SJSA1 (cell line): Measurements from ENCODE around the gene BBS9. TPM values are rescaled to one million over a fixed set of nuclear protein-coding genes. Genes with fewer than 3 reads are reported as not detected.

Experiments
- DNase-seq, 2 experiments: peaks; one replicate each; pipeline ENCODE4 v3.0.0-alpha.2; 2015 to 2020; ENCODE audit warnings: low spot score in 2 of 2, low read depth in 1 of 2
- H3K27ac ChIP-seq: fragments of 250-450 bp; sonication (Bioruptor Pico); 2 replicates; pipeline ENCODE4 v1.5.1; 2020; ENCODE audit warnings: mild to moderate bottlenecking, moderate library complexity
- H3K27me3 ChIP-seq: fragments of 250-450 bp; sonication (Bioruptor Pico); replicated peaks from 2 replicates; pipeline ENCODE4 v1.5.1; 2020; ENCODE audit warnings: mild to moderate bottlenecking, moderate library complexity
- H3K36me3 ChIP-seq: fragments of 250-450 bp; sonication (Bioruptor Pico); 2 replicates; pipeline ENCODE4 v1.5.1; 2020; ENCODE audit warnings: mild to moderate bottlenecking
- H3K4me1 ChIP-seq: fragments of 250-450 bp; sonication (Bioruptor Pico); replicated peaks from 2 replicates; pipeline ENCODE4 v1.6.1; 2021; ENCODE audit warnings: mild to moderate bottlenecking
- H3K4me3 ChIP-seq: fragments of 250-450 bp; sonication (Bioruptor Pico); 2 replicates; pipeline ENCODE4 v1.5.1; 2020; ENCODE audit warnings: mild to moderate bottlenecking
- H3K9me3 ChIP-seq: fragments of 250-450 bp; sonication (Bioruptor Pico); replicated peaks from 2 replicates; pipeline ENCODE4 v1.5.1; 2020; ENCODE audit warnings: mild to moderate bottlenecking
- total RNA-seq: library from RNA; depleted of rRNA; stranded (reverse); fragments of >200 nt; shearing (Covaris generic); gene quantifications from 2 replicates; pipeline ENCODE4 v1.2.3, GENCODE V29; 2014

BBS9 gene
- total RNA-seq, 1 experiment from 2014 or later, result 3.6 TPM

DNA sequence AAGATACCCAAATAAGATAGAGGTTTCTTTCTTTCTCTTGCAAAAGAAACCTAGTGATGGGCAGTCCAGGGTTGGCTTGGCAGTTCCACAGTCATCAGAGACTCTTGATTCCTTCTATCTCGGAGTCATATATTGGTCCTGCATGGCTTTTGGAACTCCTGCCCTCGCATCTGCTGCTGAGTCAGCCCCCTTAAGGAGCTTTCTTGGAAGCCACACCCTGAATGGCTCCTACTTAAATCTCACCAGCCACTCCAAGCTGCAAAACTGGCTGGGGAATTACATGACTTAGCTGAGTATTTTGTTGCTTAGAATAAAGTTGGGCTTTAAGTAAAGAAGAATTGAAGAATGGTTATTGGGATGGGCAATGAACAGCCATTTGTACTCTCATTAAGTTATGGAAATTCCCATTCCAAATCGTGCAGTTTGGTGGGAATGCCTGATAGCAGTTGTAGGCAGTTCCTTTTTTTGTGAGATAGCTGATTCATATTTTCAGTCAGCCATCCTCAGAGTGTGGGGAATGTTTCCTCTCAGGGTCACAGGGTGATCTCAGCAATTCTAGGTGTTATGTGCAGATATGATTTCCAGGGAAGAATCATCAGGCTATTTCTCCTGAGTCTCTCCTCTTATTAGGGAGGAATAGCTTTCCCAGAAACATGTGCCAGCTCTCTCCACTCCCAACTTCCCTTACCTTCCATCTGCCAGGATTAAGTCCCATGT is 209.9 kb downstream of the BBS9 start:
- Histone ChIP-seq H3K9me3 (no peaks in the 10 kb centered on the region), H3K27ac (no peak overlapping the region), H3K36me3 (no peaks in the 10 kb centered on the region), H3K27me3 (no peaks in the 10 kb centered on the region), H3K4me3 (no peak overlapping the region), H3K4me1 (no peaks in the 10 kb centered on the region)
- no peak for DNase-seq

DNA sequence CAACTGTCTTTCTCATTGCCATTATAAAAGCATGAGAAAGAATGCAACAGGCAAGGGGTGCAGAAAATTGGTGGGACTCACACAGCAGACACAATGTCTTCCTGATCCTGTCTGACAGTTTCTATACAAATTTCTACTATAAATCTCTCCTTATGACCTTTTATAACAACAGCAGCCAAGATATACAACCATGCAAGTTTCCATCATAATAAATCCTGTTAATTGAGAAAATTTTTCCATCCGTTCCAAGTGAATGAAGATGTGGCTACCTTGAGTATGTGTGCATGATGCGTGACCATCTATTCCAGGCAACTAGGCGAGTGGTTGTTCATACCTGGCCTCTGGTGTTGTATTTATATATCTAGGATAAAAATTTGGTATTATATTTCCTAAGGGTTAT is 216.7 kb downstream of the BBS9 start:
- no peaks in the 10 kb centered on the region for H3K27me3 ChIP-seq
- H3K4me1 ChIP-seq, result no peaks in the 10 kb centered on the region
- H3K9me3 ChIP-seq, result no peaks in the 10 kb centered on the region
- no peak overlapping the region for H3K27ac ChIP-seq
- no peak for DNase-seq
- H3K36me3 ChIP-seq, result no peaks in the 10 kb centered on the region
- no peak overlapping the region for H3K4me3 ChIP-seq

DNA sequence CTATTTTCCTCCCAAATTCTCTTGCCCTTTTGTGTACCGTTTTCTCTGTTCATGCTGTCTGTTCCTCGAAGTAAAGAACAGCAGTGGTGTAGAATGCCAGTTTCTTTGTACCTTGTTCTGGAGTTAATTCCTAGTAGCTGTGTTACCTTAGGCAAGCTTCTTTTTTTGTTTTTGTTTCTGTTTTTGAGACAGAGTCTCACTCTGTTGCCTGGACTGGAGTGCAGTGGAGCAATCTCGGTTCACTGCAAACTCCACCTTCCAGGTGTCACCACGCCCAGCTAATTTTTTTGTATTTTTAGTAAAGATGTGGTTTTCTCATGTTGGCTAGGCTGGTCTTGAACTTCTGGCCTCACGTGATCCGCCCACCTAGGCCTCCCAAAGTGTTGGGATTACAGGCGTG is 221.2 kb downstream of the BBS9 start:
- Histone ChIP-seq H3K4me3 (no peak overlapping the region), H3K36me3 (no peaks in the 10 kb centered on the region), H3K4me1 (no peaks in the 10 kb centered on the region), H3K27me3 (no peaks in the 10 kb centered on the region), H3K27ac (no peak overlapping the region), H3K9me3 (no peaks in the 10 kb centered on the region)
- DNase-seq, result no peak

DNA sequence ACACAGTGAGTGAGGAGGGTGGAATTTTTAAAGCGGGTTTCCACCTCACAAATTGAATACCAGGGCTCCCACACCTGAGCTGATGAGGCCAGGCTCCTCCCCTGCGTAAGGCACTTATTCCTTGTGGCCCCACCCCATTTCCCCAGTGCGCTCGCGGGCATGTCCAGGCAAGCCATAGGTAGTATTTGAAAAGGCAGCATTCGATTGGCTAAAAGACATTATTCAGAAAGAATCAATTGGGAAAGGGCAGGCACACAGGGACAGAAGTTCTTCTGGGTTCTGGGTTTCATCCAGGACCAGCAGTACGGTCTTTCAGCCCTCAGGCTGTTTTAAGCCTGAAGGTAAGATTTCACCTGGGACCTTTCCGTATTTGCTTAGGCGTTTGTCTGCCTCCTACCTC is 222.3 kb downstream of the BBS9 start:
- Histone ChIP-seq H3K27ac (no peak overlapping the region), H3K9me3 (no peaks in the 10 kb centered on the region), H3K36me3 (no peaks in the 10 kb centered on the region), H3K27me3 (no peaks in the 10 kb centered on the region), H3K4me3 (no peak overlapping the region), H3K4me1 (no peaks in the 10 kb centered on the region)
- no peak for DNase-seq

DNA sequence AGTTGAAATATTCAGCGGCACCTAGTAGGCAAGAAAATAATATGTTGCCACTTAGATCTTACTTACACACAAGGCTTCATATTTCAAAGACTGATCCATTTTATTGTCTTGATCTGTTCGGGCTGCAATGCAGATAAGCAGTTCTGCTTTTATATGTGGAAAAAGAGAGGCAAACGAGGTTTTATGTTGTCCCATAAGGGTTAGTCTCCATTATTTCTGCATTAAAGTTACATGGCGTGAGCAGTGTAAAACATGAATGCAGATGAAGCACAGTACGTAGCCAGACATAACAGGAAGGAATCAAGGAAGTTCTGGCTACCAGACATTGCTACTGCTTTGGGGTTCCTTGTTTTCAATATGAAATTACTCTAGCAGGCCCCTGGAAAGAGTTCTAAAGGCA is 224.8 kb downstream of the BBS9 start:
- Histone ChIP-seq H3K4me3 (no peak overlapping the region), H3K27me3 (no peaks in the 10 kb centered on the region), H3K36me3 (no peaks in the 10 kb centered on the region), H3K27ac (no peak overlapping the region), H3K9me3 (no peaks in the 10 kb centered on the region), H3K4me1 (no peaks in the 10 kb centered on the region)
- no peak for DNase-seq

DNA sequence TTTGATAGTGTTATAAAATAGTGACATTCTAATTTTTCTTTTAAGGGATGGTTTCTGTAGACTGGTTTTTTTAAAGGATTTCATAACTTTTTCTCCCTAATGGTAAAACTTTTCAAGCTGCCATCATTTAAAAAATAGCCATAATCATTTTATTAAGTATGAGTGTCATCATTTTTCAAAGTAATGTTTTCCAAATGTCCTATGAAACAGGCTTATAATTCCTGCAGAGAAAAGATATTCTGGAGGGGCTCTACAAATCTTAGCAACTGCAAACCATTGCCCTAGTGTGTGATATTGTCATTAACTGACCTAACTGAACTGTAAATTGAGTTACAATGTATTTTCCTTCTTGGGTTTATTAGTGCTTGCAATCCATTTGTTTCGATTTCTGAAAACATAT is 226.0 kb downstream of the BBS9 start:
- Histone ChIP-seq H3K4me3 (no peak overlapping the region), H3K36me3 (no peaks in the 10 kb centered on the region), H3K9me3 (no peaks in the 10 kb centered on the region), H3K27me3 (no peaks in the 10 kb centered on the region), H3K27ac (no peak overlapping the region), H3K4me1 (no peaks in the 10 kb centered on the region)
- no peak for DNase-seq

DNA sequence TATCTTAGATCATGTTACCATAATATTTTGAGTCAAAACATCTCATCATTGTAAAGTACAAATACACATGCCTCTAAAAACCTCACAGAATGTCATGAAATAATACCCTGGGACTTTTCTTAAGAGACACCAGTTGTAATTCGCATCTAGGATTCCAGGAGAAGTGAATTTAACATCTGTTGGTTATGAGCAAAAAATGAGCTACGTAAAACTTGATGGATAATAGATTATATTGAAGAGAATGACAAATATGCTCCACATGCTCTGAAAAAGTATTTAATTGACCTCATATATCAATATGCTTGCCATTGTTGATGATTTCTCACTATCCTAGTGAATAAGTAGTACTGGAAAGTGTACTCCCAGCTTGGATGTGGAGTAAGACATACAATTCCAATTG is 227.0 kb downstream of the BBS9 start:
- H3K27ac ChIP-seq, result no peak overlapping the region
- H3K36me3 ChIP-seq, result no peaks in the 10 kb centered on the region
- no peaks in the 10 kb centered on the region for H3K4me1 ChIP-seq
- no peaks in the 10 kb centered on the region for H3K9me3 ChIP-seq
- DNase-seq, result no peak
- no peaks in the 10 kb centered on the region for H3K27me3 ChIP-seq
- no peak overlapping the region for H3K4me3 ChIP-seq

DNA sequence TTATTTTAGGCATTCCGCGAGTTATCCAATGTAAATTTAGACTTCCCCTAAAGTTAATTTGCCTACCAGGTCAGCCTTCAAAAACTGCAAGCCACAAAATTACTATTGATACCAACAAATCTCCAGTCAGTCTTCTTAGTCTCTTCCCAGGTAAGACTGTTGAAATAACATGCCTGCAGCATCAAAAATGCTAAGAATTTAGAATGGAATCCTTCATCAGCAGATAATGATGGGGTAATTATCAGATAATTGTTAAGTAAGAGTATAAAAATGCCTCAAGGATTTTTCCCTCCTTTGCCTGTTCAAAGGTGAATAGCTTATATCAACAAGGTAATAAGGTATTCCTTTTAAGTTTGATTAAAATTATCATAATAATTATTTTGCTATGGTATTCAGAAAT is 228.5 kb downstream of the BBS9 start:
- no peak for DNase-seq
- Histone ChIP-seq H3K4me3 (no peak overlapping the region), H3K9me3 (no peaks in the 10 kb centered on the region), H3K36me3 (no peaks in the 10 kb centered on the region), H3K27me3 (no peaks in the 10 kb centered on the region), H3K4me1 (no peaks in the 10 kb centered on the region), H3K27ac (no peak overlapping the region)

DNA sequence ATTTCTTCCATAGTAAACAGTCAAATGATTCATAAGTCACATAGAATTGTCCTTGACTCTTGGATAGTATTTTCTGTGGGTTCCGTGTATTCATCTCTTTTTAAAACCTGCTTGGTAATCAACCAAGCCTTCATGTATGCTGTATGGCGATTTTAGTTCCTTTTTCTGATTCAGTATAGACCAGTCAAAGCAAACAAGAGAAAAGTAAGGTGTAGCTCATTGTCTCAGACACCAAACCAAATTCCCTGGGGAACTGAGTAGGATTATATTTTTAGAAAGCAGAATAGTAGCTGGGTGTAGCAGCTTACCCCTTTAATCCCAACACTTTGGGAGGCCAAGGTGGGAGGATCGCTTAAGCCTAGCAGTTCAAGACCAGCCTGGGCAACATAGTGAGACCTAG is 240.5 kb downstream of the BBS9 start:
- H3K4me1 ChIP-seq, result no peaks in the 10 kb centered on the region
- no peak for DNase-seq
- H3K9me3 ChIP-seq, result no peaks in the 10 kb centered on the region
- H3K36me3 ChIP-seq, result no peaks in the 10 kb centered on the region
- H3K27me3 ChIP-seq, result no peaks in the 10 kb centered on the region
- no peak overlapping the region for H3K27ac ChIP-seq
- H3K4me3 ChIP-seq, result no peak overlapping the region

DNA sequence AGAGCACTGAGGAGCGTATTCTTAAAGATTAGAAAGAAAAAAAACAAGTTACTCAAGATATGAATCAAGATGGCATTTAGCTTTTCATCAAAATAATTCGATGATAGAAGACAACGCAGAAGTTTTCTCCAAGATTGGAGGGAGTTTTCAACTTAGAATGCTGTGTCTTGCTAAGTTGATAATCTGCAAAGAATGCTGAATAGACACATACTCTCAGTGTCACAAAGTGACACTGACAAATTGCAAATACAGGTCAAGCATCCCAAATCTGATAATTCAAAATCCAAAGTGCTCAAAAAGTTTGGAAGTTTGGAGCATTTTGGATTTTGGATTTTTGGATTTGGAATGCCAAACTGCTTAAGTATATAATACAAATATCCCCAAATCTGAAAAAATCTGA is 243.8 kb downstream of the BBS9 start:
- Histone ChIP-seq H3K4me3 (no peak overlapping the region), H3K9me3 (no peaks in the 10 kb centered on the region), H3K27me3 (no peaks in the 10 kb centered on the region), H3K4me1 (no peaks in the 10 kb centered on the region), H3K27ac (no peak overlapping the region), H3K36me3 (no peaks in the 10 kb centered on the region)
- no peak for DNase-seq

DNA sequence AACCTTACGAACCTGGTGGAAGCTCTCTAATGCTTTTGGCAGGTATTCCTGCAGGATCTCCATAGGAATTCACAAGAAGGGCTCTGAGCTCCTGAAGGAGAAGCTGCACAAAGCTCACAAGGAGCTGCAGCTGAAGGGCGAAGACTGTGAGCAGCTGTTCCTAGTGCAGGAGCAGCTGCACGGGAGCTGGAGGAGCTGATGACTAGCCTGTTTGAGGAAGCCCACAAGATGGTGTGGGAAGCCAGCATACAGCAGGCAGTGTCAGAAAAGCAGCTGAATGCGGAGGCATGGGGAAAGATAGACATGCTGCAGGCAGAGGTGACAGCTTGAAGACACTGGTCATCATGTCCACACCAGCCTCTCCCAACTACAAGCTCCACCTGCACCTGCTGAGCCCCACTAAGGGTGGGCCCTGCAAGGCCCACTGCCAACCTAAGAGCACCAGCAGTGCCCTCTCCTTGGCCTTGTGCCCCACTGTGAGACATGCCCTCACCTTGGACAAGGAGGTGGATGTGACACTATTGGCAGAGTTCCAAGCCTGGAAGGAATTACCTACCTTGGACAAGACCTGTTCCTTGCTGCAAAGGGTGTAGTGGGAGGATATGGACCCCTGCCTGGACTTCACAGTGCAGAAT is 250.6 kb downstream of the BBS9 start:
- no peak for DNase-seq
- Histone ChIP-seq H3K4me3 (no peak overlapping the region), H3K4me1 (no peaks in the 10 kb centered on the region), H3K9me3 (no peaks in the 10 kb centered on the region), H3K36me3 (no peaks in the 10 kb centered on the region), H3K27me3 (no peaks in the 10 kb centered on the region), H3K27ac (no peak overlapping the region)

DNA sequence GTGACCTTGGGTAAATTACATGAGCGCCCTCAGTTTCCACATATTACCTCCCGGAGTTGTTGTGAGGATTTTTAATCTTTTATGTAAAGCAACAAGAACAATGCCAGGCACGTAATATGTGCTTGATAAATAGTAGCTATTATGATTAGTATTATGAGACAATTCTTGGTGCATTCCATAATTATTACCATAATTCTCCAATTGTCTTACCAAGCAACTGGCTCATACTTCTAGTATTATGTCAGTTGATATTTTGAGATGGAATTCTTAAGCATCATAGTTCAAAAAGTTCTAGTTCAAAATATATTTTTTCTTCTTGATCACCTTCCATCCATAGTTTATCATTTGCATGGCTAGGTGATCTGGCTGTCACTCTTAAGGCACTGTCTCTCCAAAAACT is 259.0 kb downstream of the BBS9 start:
- Histone ChIP-seq H3K27ac (no peak overlapping the region), H3K4me3 (no peak overlapping the region), H3K27me3 (no peaks in the 10 kb centered on the region), H3K4me1 (no peaks in the 10 kb centered on the region), H3K36me3 (no peaks in the 10 kb centered on the region), H3K9me3 (no peaks in the 10 kb centered on the region)
- DNase-seq, result no peak

DNA sequence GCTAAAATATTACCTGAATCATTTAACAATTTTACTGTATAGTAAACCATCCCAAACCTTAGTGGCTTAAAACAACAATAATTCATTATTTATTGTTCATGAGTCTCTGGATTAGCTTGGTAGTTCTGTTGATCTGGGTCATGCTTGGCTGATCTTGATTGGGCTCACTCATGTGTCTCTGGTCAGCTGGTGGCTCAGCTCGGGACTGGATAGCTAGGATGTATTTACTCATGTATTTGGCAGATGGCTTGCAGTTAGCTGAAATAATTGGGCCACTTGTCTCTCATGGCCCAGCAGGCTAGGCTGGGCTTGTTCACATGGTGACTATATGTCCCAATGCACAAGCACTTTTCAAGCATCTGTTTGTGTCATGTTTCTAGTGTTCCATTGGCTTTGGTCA is 262.8 kb downstream of the BBS9 start:
- Histone ChIP-seq H3K4me3 (no peak overlapping the region), H3K9me3 (no peaks in the 10 kb centered on the region), H3K27me3 (no peaks in the 10 kb centered on the region), H3K27ac (no peak overlapping the region), H3K36me3 (no peaks in the 10 kb centered on the region), H3K4me1 (no peaks in the 10 kb centered on the region)
- no peak for DNase-seq

DNA sequence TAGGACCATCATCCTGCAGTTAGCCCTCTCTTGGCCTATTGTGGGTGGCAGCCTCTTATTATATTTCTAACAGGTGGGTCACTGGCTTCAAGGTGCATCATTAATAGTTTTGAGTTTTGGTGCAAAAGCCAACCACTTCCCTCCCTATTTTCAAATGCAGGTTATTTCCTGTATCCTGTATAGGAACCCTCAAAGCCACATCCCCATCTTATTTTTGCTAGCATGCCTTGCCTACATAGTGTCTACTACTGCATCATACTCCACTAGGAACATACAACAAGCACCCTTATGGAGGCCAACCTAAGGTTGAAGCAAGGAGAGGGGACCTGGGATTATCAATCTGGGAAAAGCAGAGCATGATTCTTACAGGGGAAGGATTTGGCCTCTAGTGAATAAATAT is 264.4 kb downstream of the BBS9 start:
- Histone ChIP-seq H3K9me3 (no peaks in the 10 kb centered on the region), H3K4me1 (no peaks in the 10 kb centered on the region), H3K27me3 (no peaks in the 10 kb centered on the region), H3K36me3 (no peaks in the 10 kb centered on the region), H3K27ac (no peak overlapping the region), H3K4me3 (no peak overlapping the region)
- no peak for DNase-seq

DNA sequence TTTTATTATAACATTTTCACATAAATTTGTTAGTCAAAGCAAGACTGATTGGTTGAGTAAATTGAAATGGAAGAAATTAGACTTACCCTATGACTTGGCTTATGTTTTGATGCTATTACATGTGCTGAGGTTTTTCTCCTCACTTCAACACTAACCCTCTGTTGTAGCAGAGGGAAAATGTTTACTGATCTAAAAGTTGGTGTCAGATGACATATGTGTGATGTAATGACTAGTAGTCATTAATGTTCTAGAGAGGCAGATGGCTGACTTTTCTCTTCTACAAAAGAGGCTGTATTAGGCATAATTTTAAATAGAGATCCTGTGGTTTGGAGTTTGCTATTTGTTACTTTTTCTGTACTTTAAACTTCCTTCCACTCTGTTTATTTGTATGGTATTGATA is 266.0 kb downstream of the BBS9 start:
- Histone ChIP-seq H3K27ac (no peak overlapping the region), H3K27me3 (no peaks in the 10 kb centered on the region), H3K4me1 (no peaks in the 10 kb centered on the region), H3K9me3 (no peaks in the 10 kb centered on the region), H3K4me3 (no peak overlapping the region), H3K36me3 (no peaks in the 10 kb centered on the region)
- DNase-seq, result no peak
